Measurements from ENCODE around the gene MBNL2. TPM values are rescaled to one million over a fixed set of nuclear protein-coding genes. Genes with fewer than 3 reads are reported as not detected.
A peak's percentile ranks its signal among the peaks of the same experiment; 100 is the strongest.

MBNL2 gene
- total and polyA plus RNA-seq, 8 donors: 8.9 to 66.5 (median 37.7) TPM

- Histone ChIP-seq H3K36me3 (no peaks in the 10 kb centered on the region), H3K9me3 (no peaks in the 10 kb centered on the region), H3K4me1 (peaks cover 11 to 28% (median 19%) of the 10 kb centered on the region in 3 donors), H3K4me3 (no peak overlapping the region), H3K27me3 (no peaks in the 10 kb centered on the region), H3K27ac (peak overlapping the region in 1 of 4 donors; percentile 69)
- TF ChIP-seq, protein P1, sequence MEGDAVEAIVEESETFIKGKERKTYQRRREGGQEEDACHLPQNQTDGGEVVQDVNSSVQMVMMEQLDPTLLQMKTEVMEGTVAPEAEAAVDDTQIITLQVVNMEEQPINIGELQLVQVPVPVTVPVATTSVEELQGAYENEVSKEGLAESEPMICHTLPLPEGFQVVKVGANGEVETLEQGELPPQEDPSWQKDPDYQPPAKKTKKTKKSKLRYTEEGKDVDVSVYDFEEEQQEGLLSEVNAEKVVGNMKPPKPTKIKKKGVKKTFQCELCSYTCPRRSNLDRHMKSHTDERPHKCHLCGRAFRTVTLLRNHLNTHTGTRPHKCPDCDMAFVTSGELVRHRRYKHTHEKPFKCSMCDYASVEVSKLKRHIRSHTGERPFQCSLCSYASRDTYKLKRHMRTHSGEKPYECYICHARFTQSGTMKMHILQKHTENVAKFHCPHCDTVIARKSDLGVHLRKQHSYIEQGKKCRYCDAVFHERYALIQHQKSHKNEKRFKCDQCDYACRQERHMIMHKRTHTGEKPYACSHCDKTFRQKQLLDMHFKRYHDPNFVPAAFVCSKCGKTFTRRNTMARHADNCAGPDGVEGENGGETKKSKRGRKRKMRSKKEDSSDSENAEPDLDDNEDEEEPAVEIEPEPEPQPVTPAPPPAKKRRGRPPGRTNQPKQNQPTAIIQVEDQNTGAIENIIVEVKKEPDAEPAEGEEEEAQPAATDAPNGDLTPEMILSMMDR (IDR thresholded peaks at IDR 0.05): no peak
- FAIRE-seq (no peak), DNase-seq (no peak), ATAC-seq (no peak)
- intact Hi-C loops (cut with DNase I): no loop called here
- WGBS, 2 donors: 87 to 95% methylated on average over 5 of the region's 5 CpGs
Measured at GRCh38 chr13:97324115-97324514, 102.0 kb downstream of the MBNL2 start.

GRCh38 chr13:97325738-97326137 is 103.6 kb downstream of the MBNL2 start:
- Histone ChIP-seq H3K9me3 (no peaks in the 10 kb centered on the region), H3K4me3 (no peak overlapping the region), H3K27ac (peak overlapping the region in 3 of 4 donors; percentile 19 to 69 (median 60)), H3K4me1 (peaks cover 11 to 28% (median 19%) of the 10 kb centered on the region in 3 donors), H3K27me3 (no peaks in the 10 kb centered on the region), H3K36me3 (no peaks in the 10 kb centered on the region)
- intact Hi-C loops (cut with DNase I): no loop called here
- no peak for FAIRE-seq
- TF ChIP-seq, protein P1 (IDR thresholded peaks at IDR 0.05): no peak
- peak in 3 of 6 donors; percentile 46 to 50 (median 49) for DNase-seq
- ATAC-seq: peak; percentile 81 to 85 (median 84)

- WGBS, 2 donors: 62 to 66% methylated on average over 6 of the region's 6 CpGs
- H3K4me3 ChIP-seq: no peak overlapping the region
- no peaks in the 10 kb centered on the region for H3K27me3 ChIP-seq
- H3K36me3 ChIP-seq: no peaks in the 10 kb centered on the region
- TF ChIP-seq, protein P1 (IDR thresholded peaks at IDR 0.05): no peak
- DNase-seq: no peak
- H3K9me3 ChIP-seq: no peaks in the 10 kb centered on the region
- peak overlapping the region in 2 of 4 donors; percentile 30 to 69 for H3K27ac ChIP-seq
- H3K4me1 ChIP-seq: peaks cover 11 to 25% (median 19%) of the 10 kb centered on the region in 3 donors
- peak in 1 of 4 donors; percentile 4 for ATAC-seq
- intact Hi-C loops (cut with DNase I): no loop called here
- FAIRE-seq: no peak
Measured at GRCh38 chr13:97327086-97327485, 105.0 kb downstream of the MBNL2 start.

DNA sequence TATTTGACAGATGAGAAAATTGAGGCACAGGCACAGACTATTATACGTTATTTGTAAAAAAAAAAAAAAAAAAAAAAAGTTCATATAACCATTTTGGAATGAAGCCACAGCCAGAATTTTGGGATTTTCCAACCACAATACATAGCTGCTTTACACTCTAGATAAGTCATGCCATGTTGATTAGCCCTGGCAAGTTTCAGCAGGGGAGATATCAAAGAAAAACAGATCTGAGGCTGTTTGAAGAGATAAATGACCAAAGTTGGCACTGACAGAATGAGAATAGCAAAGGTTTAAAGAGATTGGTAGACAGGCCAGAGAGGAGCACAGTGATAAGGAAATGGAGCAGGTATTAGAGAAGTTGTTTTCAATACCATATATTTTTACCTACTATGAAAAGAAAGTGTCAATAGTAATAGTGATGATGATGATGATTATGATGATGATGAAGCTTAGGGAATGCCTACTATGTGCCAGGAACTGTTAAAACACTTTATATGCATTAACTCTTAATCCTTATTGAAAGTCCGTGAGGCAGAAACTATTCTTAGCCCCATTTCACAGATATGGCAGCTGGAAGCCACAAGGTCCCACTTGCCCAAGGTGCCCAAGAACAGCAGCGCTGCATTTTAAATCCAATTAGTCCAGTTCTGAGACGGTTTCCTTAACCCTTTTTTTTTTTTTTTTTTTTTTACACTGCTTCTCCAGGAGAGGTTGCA is 105.5 kb downstream of the MBNL2 start:
- TF ChIP-seq, protein P1 (IDR thresholded peaks at IDR 0.05): no peak
- Histone ChIP-seq H3K36me3 (no peaks in the 10 kb centered on the region), H3K27me3 (no peaks in the 10 kb centered on the region), H3K27ac (peak overlapping the region in 1 of 4 donors; percentile 29), H3K4me1 (peaks cover 11 to 25% (median 19%) of the 10 kb centered on the region in 3 donors), H3K9me3 (no peaks in the 10 kb centered on the region), H3K4me3 (no peak overlapping the region)
- intact Hi-C loops (cut with DNase I): no loop called here
- ATAC-seq (peak in 3 of 4 donors; percentile 24 to 57 (median 33)), DNase-seq (no peak), FAIRE-seq (no peak)
- WGBS, 2 donors: 66 to 76% methylated on average over 4 of the region's 4 CpGs

DNA sequence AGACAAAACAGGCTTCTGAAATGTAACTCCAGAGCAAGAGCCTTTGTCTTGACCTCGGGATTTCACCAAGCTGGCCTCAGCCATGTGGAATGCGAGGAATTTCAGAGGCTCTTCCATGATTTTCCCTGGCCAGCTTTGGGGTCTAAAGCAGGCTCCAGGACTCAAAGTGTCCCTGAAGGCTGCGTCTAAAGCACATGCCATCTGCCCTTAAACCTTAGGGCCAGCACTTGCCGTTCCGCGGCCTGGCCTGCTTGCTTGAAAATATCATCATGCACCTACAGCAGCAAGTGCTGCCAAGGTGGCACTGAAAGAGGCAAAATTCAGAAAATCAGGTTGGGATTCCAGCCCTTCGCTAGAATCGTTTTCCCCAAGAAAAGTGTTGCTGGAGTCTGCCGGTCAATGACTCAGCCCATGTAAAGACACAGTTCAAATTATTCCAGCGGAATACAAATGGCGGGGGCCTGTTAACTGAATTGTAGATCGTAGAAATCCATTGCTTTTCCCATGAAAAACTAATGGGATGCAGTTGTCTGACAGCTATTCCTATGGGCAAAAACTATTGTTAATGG is 106.2 kb downstream of the MBNL2 start:
- DNase-seq: no peak
- Histone ChIP-seq H3K4me1 (peaks cover 17 to 28% (median 19%) of the 10 kb centered on the region in 3 donors), H3K9me3 (no peaks in the 10 kb centered on the region), H3K27me3 (no peaks in the 10 kb centered on the region), H3K27ac (peak overlapping the region in 1 of 4 donors; percentile 29), H3K36me3 (no peaks in the 10 kb centered on the region), H3K4me3 (no peak overlapping the region)
- 87% methylated on average over 12 of the region's 12 CpGs for WGBS, 2 donors
- intact Hi-C loops (cut with DNase I): no loop called here
- FAIRE-seq: no peak
- ATAC-seq: peak in 3 of 4 donors; percentile 4 to 32 (median 24)
- TF ChIP-seq, protein P1 (IDR thresholded peaks at IDR 0.05): no peak
